HG02623 (cell line): ENCODE data around the gene MACROD1.
"Not testable (repeated sequence)": the region's sequence is repeated elsewhere in the genome, so short reads cannot be mapped to it uniquely, and the experiment has no call there.

Source experiments
- ATAC-seq: cut with Tn5 transposase; IDR thresholded peaks from one replicate; pipeline ENCODE4 v1.9.1; 2021; ENCODE audit warnings: moderate library complexity; ENCODE audit not compliant: unreplicated experiment

MACROD1 gene

DNA sequence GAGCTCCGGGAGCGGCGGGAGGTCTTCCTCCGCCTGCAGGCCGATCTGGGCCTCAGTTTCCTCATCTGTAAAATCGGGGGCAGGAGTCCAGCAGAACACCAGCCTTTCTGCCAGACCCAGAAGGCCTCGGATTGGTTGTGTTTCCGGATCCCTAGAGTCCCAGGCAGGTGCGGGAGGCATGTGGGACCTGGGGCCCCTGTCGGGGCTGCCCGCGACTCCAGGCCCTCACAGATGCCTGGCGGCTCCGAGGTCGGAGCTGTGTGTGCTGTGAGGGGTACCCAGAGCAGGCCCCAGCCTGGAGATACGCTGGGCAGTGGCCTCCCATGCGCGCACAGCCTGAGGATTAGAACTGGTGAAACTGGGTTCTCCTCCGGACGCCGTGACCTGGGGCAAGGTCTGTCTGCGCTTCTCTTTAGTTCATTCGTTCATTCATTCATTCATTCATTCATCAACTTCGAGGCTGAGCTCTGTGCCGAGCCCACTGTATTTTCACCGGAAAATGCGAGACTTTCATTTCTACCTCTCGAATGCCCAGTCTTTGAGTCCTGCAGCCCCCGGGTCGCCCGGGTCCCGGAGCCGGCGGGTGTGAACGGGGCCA is 105.6 kb downstream of the MACROD1 start:
- no peak for ATAC-seq

DNA sequence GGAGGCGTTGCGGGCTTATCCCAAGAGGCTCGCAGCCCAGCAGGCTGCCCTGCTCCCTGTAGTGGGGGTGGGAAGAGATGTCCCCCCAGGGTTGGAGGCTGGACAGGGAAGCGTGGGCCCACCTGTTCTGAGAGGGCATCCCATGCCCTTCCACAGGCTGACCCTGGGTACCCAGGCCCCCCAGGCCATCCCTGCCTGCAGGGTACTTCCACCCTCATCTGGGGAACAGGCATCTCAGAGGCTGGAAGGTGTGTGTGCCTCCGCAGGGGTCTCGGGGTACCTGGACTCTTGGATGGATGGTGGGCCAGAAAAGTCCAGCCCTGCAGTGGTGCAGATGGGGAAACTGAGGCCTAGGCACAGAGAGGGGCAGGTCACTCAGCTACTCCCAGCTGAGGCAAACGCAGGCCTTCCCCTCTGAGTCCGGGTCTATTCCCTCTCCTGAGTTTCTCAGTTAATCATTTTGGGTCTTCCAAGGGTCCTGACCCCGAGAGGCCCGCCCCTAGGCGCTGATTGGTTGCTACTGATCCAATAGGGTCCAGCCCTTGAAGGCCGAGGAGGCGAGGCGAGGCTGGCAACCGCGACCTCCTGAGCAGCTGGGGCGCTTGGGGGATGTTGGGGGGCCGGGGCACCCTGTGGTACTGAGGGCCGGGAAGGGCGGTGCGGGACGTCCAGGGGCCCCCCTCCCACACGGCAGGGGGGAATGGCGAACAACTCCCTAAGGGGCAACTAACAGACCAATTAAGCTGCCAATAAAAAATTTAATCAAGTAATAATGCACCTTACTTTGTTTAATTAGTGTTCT is 106.4 kb downstream of the MACROD1 start:
- ATAC-seq = no peak

DNA sequence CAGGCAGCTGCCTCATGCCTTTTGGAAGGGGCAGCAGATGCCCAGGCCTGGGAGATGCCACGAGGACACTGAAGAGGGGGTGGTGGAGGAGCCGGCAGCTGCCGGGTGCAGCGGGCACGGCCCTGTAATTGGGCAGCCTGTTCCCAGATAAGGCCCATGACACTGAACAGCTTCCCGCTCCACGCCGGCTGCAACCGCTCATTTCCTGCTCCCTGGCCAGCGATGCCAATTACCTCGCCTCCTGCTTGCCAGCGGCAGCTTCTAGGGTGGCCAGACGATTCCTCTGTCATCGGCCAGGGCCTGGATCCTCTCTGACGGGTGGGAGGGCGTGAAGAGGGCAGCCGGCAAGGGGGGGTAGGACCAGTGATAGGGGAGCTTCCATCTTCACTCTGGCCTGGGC is 107.4 kb downstream of the MACROD1 start:
- no peak for ATAC-seq

DNA sequence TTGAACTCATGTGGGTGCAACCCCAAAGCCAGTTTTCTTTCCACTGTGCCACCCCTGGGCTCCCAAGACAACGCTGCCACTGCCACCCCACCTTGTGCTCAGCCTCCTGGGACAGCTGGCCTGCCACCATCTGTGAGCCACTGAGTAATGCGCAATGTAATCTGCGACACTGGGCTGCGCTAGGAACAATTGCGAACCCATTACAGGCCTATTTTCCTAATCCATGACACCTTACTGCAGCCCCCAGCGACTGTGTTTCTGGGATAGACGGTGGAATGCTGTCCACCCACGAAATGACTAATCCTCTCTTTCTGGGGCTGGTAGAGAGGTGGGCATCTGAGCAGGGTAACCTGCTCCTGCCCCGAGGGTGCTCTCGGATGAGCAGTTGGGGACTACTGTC is 108.0 kb downstream of the MACROD1 start:
- no peak for ATAC-seq

DNA sequence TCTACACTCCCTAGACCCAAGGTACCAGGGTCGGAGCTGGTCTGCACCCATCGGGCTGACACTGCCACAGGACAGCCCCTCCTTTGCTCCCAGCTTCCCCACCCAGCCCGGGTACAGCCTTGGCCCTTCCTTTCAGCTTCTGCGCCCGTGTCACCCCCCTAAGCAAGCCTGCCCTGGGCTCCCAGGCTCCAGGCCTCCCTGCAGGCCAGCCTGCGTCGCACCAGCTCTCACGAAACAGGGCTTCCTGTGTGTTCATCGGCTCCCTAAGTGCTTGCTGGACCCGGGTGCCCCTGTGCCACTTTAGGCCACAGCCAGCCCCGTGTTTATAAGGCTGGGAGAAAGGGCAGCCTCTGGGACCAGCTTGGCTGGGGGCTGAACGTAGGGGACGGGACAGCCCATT is 109.1 kb downstream of the MACROD1 start:
- ATAC-seq = no peak

DNA sequence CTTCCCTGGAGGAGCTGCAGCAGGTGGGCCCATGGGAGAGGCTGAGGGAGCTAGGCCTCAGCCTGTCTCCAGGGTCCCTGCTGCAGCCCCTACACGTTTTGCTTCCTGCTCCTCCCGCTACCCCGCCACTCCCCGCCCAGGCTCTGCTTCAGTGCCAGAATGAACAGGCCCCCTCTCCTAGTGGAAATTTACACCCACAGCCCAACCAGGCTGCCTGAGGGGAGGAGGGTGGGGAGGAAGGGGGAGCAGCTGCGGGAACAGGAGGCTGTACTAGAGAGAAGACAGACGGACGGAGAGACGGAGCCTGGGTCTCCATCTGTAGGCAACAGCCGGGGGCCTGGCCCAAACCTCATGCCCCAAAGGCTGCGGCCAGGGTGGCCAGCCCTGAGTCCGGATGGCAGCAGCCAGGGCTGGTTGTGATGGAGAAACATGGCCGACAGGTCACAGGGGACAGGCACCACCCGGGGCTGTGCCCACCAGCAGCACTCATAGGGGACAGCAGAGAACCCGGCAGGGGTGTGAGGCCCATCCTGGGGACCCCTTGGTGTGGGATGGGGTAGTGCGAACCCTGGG is 109.6 kb downstream of the MACROD1 start:
- ATAC-seq = no peak

DNA sequence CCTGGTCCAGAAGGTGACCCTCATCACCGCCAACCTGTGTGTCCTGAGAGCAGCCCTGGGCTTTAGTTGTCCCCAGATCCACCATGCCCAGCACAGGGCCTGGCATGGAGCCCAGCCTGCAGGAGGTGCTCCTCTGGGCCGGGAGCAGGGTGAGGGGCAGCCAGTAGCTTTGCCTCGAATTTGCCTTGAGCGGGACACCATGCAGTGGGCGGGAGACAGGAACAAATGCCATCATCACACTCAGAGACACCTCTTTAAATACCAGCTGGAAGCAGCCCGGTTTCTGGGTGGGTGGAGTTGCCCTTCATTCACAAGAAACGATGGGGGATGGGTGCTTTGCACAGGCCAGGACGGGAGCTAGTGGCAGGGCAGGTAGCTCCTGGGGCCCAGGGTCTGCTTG is 110.8 kb downstream of the MACROD1 start:
- no peak for ATAC-seq

DNA sequence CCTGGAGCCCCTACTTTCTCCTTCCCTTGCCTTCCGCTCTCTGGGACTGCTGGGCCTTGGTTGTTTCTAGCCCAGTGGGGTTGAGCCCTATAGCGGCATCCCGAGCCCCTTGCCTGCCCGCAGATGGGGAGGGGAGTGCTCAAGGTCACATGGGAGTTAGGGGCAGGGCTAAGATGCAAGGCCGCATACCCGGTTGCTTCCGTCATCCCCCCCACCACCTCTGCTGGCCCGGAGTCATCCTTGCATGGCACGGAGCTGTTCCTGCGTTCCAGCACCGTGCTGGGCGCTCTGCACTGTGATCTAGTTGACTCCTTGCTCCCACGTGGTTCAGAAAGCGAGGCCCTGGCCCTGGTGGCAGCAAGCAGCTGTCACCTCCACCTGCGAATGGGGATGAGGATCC is 112.2 kb downstream of the MACROD1 start:
- ATAC-seq = no peak

DNA sequence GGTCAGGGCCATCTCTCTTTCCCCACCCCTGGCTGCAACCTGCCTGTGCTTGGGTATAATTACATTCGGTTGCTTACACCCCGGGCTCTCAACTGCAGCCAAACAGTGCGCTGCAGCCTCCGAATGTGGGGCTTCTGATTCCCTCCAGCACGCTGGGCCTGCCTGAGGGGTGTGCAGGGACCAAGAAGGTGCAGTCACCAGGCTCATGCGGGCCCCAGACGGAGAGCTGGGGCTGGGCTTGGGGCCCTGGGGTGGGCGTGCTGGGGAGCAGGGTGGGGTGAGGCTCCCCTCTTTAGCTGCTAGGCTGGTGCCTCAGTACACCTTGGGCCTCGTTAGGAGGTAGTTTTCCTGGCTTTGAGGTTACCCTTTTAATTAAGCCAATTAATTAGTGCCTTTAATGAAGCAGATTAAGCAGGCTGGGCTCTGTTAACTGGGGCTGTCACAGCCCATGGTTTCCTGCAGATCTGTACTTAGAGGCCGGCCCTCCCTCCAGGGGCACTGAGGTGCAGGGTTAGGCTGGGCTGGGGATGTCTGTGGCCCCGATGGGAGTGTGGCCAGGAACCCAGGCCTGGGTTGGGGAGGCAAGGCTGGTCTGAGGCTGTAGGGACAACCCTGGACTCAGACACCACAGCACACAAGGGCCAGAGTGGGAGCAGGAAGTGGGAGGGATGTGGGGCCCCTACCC is 112.8 kb downstream of the MACROD1 start:
- ATAC-seq = no peak

DNA sequence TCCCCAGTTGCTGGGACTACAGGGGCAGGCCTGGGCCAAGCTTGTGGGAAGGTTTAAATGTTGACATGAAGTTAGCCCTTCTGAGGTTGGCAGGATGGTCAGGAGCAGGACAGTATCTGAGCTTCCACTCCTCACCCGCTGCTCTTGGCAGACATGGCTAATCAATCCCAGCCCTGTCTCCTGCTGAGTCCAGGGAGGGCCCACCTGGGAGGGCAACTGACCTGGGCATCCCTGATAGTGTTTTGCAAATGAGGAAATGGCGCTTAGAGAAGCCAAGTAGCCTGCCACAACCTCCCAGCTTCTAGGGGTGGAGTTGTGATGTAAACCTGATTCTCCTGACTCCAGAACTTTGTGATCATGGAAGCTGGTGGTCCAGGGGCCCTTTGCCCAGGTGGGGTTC is 113.5 kb downstream of the MACROD1 start:
- no peak for ATAC-seq

DNA sequence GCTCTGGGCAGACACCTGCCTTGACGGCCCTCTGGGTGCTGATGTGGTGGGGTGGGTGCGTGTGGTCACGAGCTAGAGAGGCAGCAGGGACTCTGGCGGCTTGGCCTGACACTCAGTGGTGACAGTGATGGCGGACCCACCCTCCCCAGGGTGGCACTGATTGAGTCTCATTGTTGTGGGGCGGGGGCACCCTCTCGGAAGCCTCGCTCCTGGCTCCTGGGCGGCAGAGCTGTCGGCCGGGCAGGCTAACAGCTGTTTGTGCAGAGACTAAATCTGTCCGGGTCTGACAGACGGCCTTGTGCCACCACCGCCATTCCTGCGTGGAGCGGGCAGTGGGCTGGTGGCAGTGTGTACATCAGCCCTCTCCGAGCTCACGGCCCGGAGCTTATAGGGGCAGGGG is 114.6 kb downstream of the MACROD1 start:
- no peak for ATAC-seq

DNA sequence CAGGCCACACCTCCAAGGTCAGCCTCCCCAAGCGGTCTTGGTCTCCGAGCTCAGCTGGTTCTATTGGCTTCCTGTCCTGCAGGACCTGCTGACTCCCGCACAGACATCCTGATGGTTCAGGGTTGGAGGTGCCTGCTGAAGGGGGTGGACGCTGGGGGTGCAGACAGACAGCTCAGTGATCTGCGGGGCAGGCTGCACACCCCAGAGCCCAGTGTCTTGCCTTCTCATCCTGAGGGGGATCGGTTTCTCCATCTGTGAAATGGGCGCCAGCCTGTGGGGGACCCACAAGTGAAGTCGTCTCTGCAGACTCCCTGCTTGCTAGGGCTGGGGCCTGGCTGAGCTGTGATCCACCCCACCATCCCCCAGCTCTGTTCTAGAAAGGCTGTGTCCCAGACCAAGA is 116.4 kb downstream of the MACROD1 start:
- ATAC-seq = no peak

DNA sequence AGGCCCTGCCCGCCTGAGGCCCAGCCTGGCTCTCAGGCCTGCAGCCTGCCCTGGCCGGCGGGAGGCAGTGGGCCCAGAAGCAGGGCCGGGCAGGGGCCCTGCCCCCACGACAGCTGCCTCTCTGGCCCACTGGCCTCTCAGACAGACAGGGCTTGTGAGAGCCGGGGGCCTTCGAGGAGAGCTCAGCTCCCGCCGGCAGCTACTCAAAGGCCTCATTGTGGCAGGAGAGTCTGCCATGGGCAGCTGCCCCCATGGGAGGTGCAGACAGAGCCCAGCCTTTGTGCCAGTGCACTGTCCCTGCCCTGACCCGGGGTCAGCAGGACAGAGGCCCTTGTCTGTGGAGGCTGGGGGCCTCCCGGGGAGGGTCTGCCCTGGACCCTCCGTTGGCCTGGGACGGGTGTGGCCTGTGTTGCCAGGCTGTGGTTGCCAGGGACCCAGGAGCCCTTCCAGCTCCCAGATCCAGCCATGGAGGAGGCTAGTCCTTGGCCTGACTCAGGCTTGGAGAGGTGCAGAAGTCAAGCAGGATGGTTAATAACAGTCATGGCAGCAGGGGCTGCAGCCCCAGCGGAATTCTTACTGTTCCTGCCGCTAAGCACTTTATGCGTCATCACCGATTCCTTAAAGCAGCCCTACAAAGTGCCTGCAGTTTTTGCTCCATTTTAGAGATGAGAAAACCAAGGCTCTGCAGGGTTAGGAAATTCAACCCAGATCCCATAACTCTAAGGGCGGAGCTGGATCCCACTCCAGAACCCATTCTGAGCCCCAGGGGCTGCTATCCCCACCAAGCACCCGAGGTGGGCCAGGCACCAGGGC is 117.7 kb downstream of the MACROD1 start:
- ATAC-seq = no peak

DNA sequence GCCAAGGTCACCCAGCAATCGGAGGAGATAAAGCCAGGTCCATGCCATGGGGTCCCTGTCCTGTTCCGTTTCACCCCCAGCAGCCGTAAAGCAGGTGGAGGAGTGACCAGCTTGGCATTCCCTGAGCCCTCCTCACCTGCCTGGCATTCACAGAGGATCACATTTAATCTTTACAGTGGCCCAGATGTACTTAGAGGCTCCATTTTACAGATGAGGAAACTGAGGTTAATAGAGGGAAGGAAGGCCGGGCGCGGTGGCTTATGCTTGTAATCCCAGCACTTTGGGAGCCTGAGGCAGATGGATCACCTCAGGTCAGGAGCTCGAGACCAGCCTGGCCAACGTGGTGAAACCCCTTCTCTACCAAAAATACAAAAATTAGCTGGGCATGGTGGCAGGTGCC is 118.5 kb downstream of the MACROD1 start:
- ATAC-seq = not testable (repeated sequence)

DNA sequence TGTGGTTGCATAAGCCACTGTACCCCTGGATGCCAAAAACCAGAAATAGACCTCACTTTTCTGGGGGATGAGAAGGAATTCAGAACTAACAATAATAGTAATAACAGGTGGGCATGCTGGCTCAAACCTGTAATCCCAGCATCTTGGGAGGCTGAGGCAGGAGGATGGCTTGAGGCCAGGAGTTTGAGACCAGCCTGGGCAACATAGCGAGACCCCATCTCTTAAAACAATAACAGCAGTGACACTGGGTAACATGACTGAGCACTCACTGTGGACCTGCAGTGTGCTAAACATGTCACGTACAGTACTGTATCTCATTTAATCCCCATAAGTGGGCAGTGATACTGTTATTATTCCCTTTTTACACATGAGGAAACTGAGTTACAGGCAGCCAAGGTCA is 120.2 kb downstream of the MACROD1 start:
- no peak for ATAC-seq

DNA sequence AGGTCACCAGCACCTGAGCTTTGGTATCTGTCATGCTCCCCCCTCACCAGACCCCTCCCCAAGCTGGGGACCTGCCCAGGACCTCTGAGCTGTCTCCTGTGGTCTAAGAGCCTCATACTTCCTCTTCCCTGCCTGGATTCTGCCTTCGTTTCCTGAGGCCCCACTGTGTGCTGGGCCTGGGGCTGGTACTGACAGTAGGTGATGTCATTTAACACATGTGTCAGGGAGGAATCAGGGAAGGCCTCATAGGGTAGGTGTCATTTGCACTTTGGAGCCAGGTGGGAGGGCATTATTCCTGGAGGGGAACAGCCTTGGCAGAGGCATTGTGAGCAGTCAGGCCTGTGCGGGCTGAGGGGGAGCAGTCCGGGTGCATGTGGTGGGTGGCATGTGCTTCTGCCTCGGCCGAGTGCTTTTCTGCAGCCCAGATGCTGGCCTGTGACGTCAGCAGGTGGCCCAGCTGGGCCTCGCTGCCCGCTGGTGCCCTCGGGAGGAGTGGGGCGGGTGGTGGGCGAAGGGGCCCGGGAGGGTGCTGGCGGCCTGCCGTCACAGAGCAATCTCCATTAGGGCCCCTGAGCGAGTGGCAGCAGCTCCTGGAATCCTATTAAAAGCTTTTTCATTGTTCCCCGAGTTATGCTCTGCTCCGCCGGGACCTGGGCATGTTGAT is 121.1 kb downstream of the MACROD1 start:
- ATAC-seq = no peak

DNA sequence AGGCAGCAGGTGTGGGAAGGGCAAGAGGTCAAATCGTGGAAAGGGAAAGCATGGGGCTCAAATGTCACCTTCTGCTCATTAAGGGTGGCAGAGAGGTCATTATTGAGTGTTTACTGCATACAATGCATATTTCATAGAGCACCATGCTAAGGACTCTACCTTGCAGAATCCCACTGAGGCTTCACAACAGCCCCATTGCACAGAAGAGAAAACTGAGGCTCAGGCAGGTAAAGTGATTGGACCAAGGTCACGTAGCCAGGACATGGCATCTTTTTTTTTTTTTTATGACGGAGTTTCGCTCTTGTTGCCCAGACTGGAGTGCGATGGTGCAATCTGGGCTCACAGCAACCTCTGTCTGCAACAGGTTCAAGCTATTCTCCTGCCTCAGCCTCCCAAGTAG is 122.4 kb downstream of the MACROD1 start:
- no peak for ATAC-seq

DNA sequence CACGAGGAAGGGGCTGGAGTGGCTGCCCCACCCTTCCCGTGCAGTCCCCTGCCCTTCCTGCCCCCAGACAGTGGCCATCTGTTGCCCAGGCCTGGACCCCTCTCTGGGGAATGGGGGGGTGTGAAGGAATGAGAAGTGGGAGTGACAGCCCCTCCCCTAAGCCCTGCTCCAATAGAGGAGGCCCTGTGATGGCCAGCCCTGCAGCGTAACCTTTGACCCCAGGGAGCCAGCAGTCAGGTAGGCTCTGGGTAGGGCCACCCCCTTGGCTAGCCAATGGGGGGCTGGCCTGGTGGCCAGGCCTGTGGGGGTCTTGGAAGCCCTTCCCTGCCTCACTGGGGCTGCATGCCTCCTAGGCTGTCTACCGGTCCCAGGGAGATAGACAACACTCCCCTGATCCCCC is 123.6 kb downstream of the MACROD1 start:
- ATAC-seq = no peak

DNA sequence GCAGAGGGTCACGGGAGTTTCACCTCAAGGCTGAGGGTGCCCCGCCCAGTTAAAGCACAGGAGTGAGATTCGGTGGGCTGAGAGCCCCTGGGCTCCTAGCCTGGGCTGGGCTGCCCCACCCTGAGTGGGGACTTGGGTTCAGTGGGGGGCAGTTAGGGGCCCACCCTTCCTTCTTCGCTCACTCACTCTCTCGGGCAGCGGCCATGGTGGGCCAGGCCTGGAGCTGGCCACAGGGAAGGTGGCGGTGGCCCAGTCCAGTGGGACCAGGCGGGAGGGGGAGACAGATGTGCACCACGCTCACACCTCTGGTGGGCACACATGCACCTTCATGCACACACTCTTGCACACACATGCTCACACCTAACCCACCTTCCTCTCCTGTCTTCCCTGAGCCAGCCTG is 124.1 kb downstream of the MACROD1 start:
- no peak for ATAC-seq

DNA sequence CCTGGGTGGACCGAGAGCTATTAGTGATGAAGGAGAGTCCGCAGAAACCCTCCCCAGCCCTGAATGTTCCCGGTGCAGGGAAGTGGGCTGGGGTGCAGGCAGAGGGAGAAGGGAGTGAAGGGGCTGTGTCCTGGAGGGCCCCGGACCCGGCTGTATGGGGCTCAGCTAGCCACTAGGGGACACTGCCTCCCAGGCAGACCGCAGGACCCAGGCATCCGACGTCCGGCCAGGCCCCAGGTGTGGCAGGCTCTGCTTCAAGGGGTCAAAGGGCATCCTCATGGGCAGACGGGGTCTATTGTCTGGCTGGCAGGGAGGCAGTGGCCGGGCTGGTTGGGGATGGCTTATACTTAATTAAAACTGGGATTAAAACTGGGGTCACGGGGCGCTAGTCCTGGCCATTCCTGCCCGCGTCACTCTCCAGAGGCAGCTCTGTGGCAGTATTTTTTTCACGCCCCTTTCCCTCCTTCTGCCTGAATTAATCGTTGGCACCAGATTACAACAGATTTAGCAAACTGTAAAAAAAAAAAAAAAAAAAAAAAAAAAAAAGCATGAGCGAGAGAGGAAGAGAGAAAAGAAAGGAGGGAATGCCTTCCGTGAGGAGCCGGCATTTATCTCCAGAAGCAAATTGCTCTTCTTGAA is 125.1 kb downstream of the MACROD1 start:
- ATAC-seq = no peak
